ENCODE data around the gene UGDH. TPM values are rescaled to one million over a fixed set of nuclear protein-coding genes. Genes with fewer than 3 reads are reported as not detected.
"Not testable (repeated sequence)": the region's sequence is repeated elsewhere in the genome, so short reads cannot be mapped to it uniquely, and the experiment has no call there.

Gene UGDH
- total and polyA plus RNA-seq, 2 experiments from 2014 or later: 223 to 374 TPM

DNA sequence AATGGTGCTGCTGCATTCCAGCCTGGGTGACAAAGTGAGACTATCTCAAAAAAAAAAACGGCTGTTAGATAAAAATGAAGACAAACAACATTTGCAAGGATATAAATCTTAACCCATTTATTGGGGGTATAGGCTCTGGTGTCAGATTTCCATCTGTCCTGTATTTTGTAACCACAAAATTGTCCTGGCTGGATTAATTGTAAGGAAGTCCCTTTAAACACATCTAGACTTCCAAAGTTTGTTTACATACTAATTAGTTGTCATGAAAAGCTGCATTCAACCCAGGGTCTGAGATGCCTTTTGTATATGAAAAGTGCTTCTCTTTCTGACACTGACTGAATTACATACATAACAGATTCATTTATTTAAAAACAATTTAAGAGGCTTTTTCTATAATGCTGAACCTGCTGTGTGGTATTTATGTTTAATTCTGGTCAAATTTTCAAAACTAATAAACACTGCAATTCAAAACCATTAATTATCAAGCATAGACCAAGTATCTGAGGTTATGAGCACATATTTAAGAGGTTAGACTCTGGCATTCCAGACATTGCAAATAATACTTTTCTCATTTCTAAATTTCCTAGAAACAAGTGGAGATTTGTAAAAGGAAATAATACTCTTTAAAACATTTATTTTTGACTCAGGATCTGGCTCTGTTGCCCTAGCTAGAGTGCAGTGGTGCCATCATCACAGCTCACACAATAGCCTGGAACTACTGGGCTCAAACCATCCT is 17.5 kb upstream of the UGDH start:
- H2AFZ ChIP-seq: no peak overlapping the region
- H3K9me3 ChIP-seq (ENCODE audit: low read depth): no peaks in the 10 kb centered on the region
- H3K79me2 ChIP-seq: peaks cover 3% of the 10 kb centered on the region
- TF ChIP-seq EZH2phosphoT487 (IDR thresholded peaks at IDR 0.05; ENCODE audit: low read depth, severe bottlenecking, unreplicated experiment): no peak
- TF ChIP-seq EZH2 (IDR thresholded peaks at IDR 0.05; ENCODE audit: borderline replicate concordance): no peak
- TF ChIP-seq, protein P1, sequence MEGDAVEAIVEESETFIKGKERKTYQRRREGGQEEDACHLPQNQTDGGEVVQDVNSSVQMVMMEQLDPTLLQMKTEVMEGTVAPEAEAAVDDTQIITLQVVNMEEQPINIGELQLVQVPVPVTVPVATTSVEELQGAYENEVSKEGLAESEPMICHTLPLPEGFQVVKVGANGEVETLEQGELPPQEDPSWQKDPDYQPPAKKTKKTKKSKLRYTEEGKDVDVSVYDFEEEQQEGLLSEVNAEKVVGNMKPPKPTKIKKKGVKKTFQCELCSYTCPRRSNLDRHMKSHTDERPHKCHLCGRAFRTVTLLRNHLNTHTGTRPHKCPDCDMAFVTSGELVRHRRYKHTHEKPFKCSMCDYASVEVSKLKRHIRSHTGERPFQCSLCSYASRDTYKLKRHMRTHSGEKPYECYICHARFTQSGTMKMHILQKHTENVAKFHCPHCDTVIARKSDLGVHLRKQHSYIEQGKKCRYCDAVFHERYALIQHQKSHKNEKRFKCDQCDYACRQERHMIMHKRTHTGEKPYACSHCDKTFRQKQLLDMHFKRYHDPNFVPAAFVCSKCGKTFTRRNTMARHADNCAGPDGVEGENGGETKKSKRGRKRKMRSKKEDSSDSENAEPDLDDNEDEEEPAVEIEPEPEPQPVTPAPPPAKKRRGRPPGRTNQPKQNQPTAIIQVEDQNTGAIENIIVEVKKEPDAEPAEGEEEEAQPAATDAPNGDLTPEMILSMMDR (IDR thresholded peaks at IDR 0.05; ENCODE audit: poor library complexity): no peak
- H3K27me3 ChIP-seq: no peaks in the 10 kb centered on the region
- no peak overlapping the region for H3K4me2 ChIP-seq
- DNase-seq (ENCODE audit: low spot score): no peak
- WGBS (ENCODE audit: low lambda C conversion rate, missing lambda C conversion rate): 0% methylated on average over 1 of the region's 1 CpG
- H3K4me3 ChIP-seq: no peak overlapping the region
- peaks cover 20% of the 10 kb centered on the region for H3K4me1 ChIP-seq (ENCODE audit: insufficient read depth)
- peak overlapping the region; percentile 16 for H3K27ac ChIP-seq
- H3K9me2 ChIP-seq (replicated peaks; ENCODE audit: insufficient read depth): no peaks in the 10 kb centered on the region
- no peaks in the 10 kb centered on the region for H3K36me3 ChIP-seq (replicated peaks; ENCODE audit: insufficient read depth, low read depth)
- H4K20me1 ChIP-seq (ENCODE audit: insufficient read depth, poor library complexity, severe bottlenecking): no peaks in the 10 kb centered on the region

DNA sequence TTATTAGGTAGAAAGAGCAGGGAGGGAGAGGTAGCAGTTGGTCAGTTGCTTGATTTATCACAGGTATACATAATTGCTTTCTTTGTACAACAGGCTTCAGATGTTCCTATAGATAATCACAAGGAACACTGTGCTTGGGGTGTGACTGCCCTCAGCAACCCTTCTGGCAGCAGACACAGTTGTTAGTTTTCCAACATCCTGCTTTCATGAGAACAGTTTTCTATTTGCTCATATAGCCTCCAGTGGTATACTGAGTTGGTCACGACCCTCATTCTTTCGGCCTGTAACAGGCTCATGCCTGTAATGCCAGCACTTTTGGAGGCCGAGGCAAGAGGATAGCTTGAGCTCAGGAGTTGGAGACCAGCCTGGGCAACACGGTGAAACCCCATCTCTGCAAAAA is 16.8 kb upstream of the UGDH start:
- 89% methylated on average over 4 of the region's 4 CpGs for WGBS (ENCODE audit: low lambda C conversion rate, missing lambda C conversion rate)

DNA sequence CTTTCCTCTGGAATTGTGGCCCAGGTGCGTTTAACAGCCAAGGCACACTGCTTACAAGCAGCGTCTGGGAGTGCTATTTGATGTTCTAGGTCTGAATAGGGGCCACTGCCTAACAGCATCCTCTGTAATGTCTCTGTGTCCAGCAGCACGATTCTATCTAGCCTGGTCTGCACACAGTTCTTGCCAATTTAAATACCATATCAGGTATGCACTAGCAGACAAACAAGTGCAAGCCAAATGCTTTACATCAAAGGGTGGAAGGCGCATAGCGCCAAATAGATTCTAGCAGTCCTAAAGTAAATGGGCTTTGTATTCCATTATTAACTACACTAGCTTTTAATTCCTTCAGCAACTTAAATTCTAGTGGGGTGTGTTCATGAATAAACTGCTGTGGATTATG is 15.8 kb upstream of the UGDH start:
- TF ChIP-seq, protein P1 (IDR thresholded peaks at IDR 0.05; ENCODE audit: poor library complexity): no peak
- no peak for TF ChIP-seq EZH2phosphoT487 (IDR thresholded peaks at IDR 0.05; ENCODE audit: low read depth, severe bottlenecking, unreplicated experiment)
- no peak for TF ChIP-seq EZH2 (IDR thresholded peaks at IDR 0.05; ENCODE audit: borderline replicate concordance)
- H3K36me3 ChIP-seq (replicated peaks; ENCODE audit: insufficient read depth, low read depth): no peaks in the 10 kb centered on the region
- H4K20me1 ChIP-seq (ENCODE audit: insufficient read depth, poor library complexity, severe bottlenecking): no peaks in the 10 kb centered on the region
- peaks cover 20% of the 10 kb centered on the region for H3K4me1 ChIP-seq (ENCODE audit: insufficient read depth)
- no peak overlapping the region for H3K4me2 ChIP-seq
- no peaks in the 10 kb centered on the region for H3K9me2 ChIP-seq (replicated peaks; ENCODE audit: insufficient read depth)
- no peak for DNase-seq (ENCODE audit: low spot score)
- H3K4me3 ChIP-seq: no peak overlapping the region
- no peak overlapping the region for H2AFZ ChIP-seq
- peaks cover 3% of the 10 kb centered on the region for H3K79me2 ChIP-seq
- H3K27ac ChIP-seq: no peak overlapping the region
- H3K27me3 ChIP-seq: no peaks in the 10 kb centered on the region
- 78% methylated on average over 5 of the region's 5 CpGs for WGBS (ENCODE audit: low lambda C conversion rate, missing lambda C conversion rate)
- no peaks in the 10 kb centered on the region for H3K9me3 ChIP-seq (ENCODE audit: low read depth)

More for the DNA sequence above, 16.8 kb upstream of the UGDH start:
- H2AFZ ChIP-seq; H3K9me2 ChIP-seq (replicated peaks; ENCODE audit: insufficient read depth); H3K79me2 ChIP-seq; DNase-seq (ENCODE audit: low spot score); H3K36me3 ChIP-seq (replicated peaks; ENCODE audit: insufficient read depth, low read depth); H3K27ac ChIP-seq; H3K4me3 ChIP-seq; H3K9me3 ChIP-seq (ENCODE audit: low read depth); H3K27me3 ChIP-seq; H3K4me2 ChIP-seq; H4K20me1 ChIP-seq (ENCODE audit: insufficient read depth, poor library complexity, severe bottlenecking): not testable (repeated sequence)
- H3K4me1 ChIP-seq (ENCODE audit: insufficient read depth): peaks cover 20% of the 10 kb centered on the region

DNA sequence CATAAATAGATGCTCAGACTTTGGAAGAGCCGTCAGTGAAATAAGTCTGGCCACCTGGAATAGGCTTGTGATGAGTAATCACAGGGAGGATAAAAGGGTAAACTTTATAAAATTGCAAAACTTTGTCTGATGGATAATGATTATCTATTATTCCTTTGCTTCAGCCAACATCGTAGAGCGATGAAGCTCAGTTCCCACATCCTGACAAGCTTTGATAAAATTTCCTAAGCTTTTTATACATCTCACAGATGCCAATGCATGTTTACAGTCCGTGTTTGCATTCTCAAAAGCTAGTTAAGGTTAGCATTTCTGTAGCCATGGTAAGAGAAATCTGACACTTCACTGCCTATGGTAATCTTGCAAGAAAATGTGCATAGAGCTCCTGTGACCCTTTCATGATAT is 15.4 kb upstream of the UGDH start:
- Histone ChIP-seq H3K27me3 (no peaks in the 10 kb centered on the region), H3K36me3 (replicated peaks; ENCODE audit: insufficient read depth, low read depth) (no peaks in the 10 kb centered on the region), H2AFZ (no peak overlapping the region), H3K4me3 (no peak overlapping the region), H3K4me2 (peak overlapping the region; percentile 36), H3K9me3 (ENCODE audit: low read depth) (no peaks in the 10 kb centered on the region), H3K27ac (peak overlapping the region; percentile 43), H4K20me1 (ENCODE audit: insufficient read depth, poor library complexity, severe bottlenecking) (no peaks in the 10 kb centered on the region), H3K4me1 (ENCODE audit: insufficient read depth) (peaks cover 20% of the 10 kb centered on the region), H3K9me2 (replicated peaks; ENCODE audit: insufficient read depth) (no peaks in the 10 kb centered on the region), H3K79me2 (peaks cover 3% of the 10 kb centered on the region)
- TF ChIP-seq EZH2phosphoT487 (IDR thresholded peaks at IDR 0.05; ENCODE audit: low read depth, severe bottlenecking, unreplicated experiment): no peak
- TF ChIP-seq, protein P1 (IDR thresholded peaks at IDR 0.05; ENCODE audit: poor library complexity): no peak
- TF ChIP-seq EZH2 (IDR thresholded peaks at IDR 0.05; ENCODE audit: borderline replicate concordance): no peak
- 52% methylated on average over 4 of the region's 4 CpGs for WGBS (ENCODE audit: low lambda C conversion rate, missing lambda C conversion rate)
- DNase-seq (ENCODE audit: low spot score): peak; percentile 10

All from hepatocyte (in vitro differentiated cells).